ENCODE data around the gene AP2A2.
"Not testable (repeated sequence)": the region's sequence is repeated elsewhere in the genome, so short reads cannot be mapped to it uniquely, and the experiment has no call there.

The AP2A2 gene

DNA sequence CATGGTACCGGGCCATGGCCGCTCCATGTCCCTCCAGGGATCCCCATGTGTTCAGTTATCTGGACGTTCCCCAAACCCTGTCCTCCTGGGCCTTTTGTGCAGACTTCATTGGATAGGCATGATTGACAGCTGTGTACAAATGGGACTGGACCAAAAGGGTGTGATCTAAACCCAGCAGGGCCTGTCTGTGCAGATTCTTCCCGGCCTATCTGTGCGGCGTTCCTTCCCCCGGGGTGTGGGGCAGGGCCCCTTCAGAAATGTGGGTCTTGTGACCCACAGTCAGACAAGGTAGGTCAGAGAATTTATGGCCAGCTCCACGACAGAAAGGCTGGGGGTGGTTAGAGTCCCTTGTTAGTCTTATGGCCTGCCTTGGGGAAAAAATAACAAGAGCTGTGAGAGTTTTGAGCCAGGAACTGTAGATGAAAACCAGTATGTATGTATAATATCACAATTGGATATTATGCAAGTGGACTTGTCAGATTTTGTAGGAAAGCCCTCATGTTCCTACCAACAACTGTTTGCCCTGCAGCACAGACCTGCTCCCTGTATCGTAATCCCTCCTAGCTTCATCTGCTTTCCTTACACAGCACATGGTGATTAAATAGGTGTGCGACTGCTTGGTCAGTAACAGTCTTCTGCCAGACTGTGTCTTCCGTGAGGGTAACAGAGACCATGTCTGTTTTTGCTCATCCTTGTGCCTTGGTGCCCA, 31.7 kb downstream of the AP2A2 start:
- no peak for DNase-seq

DNA sequence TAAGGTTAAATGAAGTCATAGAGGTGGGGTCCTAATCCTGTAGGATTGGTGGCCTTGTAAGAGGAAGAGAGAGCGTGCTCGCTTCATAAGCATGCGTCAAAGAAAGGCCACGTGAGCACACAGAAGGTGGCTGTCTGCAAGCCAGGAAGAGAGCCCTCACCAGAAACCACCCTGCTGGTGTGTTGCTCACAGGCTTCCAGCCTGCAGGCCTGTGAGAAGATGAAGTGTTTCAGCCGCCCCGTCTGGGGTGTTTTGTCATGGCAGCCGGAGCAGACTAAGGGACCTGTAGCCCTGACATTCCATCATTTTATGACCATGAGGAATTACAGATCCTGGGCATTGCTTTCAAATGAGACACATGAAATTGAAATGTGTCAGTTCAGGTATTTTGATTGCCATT, 32.4 kb downstream of the AP2A2 start:
- DNase-seq = no peak

DNA sequence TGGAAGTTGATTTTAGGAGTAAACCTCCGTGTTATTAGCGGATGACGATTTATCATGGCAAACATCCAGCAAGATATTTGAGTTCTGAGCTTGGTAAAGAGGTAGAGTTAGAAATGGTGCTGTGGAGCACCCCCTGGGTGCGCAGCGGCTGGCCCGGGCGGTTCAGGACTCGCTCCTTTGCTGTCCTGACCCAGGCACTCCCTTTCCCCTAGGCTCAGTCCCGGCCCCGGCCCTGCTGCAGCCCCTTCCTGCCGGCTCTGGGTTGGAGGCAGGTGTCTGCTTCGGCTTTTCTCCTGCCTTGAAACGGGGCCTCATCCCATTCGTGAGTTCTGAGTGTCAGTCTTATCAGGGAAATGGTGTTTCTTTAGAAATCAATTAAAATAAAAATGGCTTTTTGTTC, 33.4 kb downstream of the AP2A2 start:
- DNase-seq = no peak

DNA sequence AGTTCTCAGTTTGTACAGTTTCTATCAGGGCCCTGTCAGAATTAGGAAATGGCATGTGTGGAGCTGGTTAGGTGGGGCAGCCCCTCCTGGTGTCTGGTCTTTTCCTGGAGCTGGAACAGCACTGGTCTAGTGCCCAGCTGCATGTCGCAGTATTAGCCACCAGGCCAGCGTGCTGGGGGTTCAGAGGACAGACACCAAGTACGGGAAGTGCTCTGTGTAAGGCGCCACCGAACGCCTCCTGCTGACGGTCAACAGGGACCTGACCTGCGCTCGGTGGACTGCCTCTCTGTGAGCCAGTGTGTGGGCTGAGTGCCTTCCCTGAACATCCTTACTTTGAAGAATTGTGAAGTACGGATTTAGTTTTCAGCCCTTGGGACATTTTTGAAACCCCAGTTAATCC, 33.9 kb downstream of the AP2A2 start:
- DNase-seq = no peak

DNA sequence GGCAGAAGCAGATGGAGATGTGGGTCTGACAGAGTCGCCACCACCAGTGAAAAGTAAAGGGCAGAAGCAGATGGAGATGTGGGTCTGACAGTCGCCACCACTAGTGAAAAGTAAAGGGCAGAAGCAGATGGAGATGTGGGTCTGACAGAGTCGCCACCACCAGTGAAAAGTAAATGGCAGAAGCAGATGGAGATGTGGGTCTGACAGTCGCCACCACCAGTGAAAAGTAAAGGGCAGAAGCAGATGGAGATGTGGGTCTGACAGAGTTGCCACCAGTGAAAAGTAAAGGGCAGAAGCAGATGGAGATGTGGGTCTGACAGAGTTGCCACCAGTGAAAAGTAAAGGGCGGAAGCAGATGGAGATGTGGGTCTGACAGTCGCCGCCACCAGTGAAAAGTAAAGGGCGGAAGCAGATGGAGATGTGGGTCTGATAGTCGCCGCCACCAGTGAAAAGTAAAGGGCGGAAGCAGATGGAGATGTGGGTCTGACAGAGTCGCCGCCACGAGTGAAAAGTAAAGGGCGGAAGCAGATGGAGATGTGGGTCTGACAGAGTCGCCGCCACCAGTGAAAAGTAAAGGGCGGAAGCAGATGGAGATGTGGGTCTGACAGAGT, 35.7 kb downstream of the AP2A2 start:
- DNase-seq = not testable (repeated sequence)

DNA sequence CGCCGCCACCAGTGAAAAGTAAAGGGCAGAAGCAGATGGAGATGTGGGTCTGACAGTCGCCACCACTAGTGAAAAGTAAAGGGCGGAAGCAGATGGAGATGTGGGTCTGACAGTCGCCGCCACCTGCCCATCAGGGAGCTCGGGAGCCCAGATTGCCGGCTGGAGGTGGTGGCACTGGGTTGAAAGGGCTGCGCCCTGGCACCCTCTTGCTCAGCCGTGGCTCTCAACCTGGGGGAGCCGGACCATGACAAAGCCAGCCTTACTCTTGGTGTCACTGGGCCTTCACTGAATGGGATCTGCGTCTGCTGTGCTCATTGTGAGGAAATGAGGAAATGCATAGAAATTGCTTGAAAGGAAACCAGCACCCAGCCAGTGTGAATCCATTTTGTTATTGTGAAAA, 36.3 kb downstream of the AP2A2 start:
- no peak for DNase-seq

DNA sequence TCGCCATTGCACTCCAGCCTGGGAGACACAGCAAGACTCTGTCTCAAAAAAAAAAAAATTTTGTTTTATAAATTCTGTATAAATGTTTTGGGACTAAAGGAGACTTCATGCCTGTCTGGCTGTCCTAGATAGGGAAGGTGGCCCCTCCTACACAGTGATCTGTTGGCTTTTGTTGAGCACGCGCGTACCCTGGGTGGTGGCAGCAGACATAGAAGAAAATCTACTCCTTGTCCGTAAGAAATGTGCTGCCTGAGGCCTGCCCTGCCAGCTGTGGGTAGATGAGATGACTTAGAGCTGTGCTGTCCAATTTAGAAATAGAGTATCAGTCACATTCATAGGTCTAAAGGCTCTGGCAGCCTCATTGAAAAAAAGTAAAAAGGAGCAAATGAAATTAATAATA, 37.0 kb downstream of the AP2A2 start:
- no peak for DNase-seq

DNA sequence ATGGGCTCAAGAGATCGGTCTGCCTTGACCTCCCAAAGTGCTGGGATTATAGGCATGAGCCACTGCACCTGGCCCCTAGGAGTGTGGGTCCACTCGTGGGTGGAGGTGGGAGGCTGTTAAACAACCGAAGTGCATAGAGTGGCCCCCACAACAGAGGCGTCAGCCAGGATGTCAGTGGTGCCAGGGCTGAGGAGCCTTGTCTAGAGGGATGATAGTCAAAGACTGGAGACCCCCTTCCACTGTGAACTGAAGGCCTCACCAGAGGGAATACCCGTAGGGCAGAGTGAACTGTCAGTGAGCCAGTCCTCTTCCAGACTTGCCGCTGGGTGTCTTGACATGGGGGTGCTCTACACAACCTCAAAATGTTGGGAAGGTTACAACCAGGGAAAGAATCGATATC, 38.2 kb downstream of the AP2A2 start:
- no peak for DNase-seq

DNA sequence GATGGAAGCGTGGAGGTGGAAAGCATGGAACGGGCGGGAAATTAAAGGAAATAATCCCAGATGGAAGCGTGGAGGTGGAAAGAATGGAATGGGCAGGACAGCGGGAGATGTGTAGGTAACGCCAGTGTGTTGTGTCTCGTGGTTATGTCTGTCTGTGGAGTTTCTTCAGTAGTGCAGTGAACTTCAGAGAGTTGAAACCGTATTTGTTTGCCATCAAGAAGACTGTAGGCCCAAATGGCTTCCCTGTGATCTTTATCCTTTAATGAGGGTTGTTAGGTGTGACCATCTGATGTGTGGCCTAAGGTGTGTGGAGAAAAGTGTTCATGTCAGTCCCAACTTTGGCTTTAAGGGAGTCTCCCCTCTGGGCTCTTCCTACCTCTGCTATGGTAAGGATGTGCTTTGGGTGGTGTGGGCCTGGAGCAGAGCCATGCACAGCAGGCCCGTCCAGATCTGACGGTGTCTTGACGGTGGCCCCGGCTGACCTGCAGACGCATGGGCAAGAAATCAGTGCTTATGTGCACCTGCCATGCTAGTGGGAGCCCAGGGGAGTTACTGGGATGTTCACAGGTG, 39.6 kb downstream of the AP2A2 start:
- DNase-seq = no peak

DNA sequence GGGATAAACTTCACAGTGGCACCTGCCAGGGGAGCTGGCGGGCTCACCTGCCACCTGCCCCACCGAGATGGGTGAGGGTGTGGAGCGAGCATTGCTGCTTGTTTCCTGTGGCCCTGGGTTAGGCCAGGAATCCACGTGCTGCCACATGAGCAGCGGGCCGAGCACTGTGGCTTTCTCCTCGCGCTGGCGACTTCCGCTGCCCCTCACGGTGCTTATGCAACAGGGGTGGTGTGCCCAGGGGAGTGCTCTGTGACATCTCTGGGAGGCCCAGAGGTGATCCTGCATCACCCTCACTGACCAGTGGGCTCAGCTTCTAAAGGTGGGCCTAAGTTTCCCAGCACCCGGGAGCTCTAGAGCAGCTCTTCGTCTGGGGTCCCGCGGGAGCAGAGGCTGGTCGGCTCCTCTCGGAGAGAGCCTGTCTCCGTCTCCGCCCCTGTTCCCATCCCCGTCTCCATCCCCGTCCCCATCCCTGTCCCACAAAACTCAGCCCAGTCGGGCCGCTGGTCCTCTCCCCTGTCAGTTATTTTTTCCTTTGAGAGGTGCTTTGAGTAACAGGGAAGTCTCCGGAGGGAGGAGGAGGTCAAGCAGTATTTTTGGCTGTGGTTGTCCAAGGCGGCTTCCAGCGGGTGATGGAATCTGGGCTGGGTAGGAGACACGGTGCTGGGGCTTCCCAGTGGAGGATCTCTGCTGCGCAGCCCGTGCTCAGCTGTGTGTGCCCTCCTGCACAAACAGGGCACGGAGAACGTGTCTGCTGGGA, 42.5 kb downstream of the AP2A2 start:
- no peak for DNase-seq

DNA sequence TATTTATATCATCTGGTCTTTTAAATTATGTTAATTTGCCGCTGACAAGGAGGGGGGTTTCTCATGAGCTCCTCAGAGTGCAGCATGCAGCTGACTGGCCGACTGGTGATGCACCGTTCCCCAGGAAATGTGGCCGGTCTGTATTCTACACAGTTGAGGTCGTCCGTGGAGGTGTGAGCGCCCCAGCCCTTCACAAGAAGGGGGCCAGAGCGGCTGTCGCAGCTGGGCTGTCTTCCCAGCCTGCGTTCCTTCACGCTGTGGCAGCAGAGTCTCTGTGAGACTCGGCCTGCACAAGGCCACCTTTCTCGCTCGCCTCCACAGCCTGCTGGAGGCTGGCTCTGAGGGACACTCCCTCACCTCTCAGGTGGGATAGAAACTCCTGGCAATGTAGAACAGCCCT, 43.2 kb downstream of the AP2A2 start:
- DNase-seq = no peak

DNA sequence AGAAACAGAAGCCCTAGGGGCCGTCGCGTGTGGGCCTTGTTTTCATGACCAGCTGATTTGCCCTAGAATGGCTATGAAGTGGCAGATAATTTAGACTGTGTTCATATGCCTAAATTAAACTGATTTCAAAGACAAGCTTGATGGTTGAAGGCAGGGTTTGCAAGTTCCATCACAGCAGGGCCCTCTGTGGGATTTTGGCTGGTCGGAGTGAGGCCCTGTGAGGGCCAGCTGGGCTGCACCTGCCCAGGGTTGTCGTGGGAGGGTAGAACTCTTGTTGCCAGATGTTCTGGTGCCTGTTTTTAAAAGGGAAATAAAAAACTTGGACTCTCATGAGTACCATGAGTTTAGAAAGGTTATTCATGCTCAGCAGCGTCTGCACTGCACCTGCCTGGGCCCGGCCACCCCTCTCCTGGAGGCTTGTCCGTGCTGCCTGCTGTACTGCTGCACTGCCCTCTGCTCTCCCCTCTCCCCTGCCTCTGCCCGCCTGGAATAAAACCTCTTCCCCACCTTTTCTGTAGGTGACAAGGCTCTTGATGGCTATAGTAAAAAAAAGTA, 44.1 kb downstream of the AP2A2 start:
- no peak for DNase-seq

DNA sequence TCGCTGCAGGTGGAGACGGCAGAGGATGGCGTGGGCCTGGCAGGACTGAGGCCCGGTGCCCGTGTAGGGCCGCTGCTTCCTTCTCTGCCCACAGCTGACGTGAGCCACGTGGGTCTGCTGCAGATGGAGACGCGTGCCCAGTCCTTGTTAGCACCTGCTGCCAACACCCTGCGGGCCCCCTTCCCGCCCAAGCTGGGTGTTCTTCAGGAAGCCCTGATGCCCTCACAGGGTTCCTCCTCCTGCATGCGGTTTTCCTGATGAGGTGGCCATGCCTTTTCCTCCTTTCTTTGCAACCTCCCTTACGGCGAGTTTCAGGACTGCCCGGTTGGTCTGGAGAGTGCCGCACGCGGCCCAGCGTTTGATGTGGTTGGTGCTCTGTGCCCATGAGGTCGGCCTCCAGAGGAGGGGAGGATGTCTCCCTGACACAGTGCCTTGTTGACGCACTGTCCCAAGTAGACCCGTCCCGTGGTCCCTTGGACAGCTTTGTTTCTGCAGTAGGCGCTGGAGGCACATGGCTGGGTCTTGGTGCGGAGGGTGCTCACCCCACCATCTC, 44.7 kb downstream of the AP2A2 start:
- no peak for DNase-seq

DNA sequence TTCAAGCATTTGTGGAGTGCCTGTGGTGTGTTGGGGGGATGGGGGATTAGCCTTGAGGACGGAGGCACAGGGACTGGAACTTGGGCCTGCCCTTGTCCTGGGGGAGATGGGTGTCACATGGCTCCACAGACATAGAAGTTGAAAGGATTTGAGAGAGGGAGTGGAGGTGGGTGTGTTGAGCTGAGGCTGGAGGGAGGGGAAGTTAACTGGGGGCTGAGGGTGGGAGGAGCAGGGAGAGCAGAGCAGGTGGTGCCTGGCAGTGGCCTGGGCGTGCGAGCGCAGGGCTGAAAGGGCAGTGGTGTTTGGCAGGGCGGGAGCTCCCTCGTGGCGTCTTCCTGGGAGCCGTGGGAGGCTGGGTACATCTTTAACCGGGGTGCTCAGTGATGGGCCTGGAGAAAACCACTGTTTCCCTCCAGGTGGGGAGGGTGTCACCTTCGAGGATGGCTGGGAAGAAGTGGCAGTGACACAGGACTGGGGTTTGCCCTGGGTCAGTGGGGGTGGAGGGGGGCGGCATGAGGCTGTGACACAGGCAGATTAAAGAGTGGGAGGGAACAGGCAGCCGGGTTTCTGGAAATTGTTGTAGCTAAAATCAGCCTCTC, 45.5 kb downstream of the AP2A2 start:
- no peak for DNase-seq

DNA sequence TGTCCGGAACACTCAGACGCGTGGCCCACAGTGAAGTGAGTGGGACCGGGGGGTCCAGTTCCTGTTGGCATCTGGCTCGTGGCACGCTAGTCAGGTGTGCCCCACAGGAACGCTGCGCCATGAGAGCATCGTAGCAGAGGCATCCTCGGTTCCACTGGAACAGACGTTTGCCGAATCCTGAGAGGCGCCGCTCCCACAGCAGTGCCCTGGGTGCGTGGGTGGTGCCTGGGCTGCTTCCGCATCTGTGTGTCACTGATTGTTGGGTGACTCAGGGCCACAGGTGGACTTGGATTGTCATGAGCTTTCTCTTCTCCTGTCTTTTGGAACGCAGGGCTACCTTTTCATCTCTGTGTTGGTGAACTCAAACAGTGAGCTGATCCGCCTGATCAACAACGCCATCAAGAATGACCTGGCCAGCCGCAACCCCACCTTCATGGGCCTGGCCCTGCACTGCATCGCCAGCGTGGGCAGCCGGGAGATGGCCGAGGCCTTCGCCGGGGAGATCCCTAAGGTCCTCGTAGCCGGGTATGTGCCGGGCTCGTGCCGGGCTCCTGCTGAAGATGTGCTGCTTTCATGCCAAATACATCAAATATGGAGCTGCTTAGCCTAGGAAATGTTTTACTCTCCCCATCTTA, 46.2 kb downstream of the AP2A2 start:
- DNase-seq = no peak

DNA sequence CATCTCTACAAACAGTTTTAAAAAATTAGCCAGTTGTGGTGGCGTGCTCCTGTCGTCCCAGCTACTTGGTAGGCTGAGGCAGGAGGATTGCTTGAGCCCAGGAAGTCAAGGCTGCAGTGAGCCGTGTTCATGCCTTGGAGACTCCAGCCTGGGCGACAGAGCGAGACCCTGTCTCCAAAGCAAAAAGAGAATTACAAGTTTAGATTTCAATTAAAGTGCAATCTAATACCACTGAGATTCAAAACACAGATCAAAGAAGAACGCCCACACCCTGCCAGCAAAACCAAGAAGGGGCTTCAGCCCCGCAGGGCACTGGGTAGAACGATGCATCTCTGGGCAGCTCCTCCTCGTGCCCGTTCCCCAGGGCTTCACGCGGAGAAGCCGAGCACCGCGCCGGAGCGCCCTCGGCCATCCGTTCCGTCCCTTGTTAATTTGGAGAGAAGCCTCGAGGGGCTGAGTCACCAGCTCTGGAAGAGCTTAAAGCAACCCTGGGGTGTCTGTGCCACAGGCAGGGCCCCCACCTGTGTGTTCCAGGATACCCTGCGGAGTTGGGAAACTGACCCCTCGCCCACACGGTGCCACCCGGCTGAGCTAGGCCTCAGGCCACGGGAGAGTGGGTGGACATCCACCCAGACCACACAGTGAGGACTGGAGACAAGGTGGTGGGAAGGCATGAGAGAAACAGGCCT, 47.0 kb downstream of the AP2A2 start:
- DNase-seq = no peak

DNA sequence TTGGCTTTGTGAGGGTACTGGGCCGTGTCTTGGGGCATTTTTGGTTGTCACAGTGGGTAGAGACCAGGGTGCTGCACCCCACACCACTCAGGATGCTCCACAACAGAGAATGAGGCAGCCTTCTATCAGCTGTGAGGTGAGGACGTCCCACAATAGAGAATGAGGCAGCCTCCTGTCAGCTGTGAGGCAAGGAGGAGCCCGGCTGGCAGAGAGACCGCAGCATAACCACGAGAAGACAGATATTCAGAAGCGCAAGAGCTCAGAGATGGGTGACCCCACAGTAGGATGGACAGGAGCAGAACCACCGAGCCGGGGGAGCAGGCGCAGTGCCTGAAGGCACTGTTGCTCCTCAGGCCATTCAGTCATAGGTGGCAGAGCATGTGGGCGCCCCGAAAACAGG, 47.6 kb downstream of the AP2A2 start:
- DNase-seq = no peak

DNA sequence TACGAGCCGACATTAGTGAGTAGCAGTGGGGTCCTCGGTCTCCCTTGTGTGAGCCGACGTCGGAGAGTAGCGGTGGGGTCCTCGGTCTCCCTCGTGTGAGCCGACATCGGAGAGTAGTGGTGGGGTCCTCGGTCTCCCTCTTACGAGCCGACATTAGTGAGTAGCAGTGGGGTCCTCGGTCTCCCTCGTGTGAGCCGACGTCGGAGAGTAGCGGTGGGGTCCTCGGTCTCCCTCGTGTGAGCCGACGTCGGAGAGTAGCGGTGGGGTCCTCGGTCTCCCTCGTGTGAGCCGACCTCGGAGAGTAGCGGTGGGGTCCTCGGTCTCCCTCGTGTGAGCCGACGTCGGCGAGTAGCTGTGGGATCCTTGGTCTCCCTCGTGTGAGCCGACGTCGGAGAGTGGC, 49.7 kb downstream of the AP2A2 start:
- not testable (repeated sequence) for DNase-seq

DNA sequence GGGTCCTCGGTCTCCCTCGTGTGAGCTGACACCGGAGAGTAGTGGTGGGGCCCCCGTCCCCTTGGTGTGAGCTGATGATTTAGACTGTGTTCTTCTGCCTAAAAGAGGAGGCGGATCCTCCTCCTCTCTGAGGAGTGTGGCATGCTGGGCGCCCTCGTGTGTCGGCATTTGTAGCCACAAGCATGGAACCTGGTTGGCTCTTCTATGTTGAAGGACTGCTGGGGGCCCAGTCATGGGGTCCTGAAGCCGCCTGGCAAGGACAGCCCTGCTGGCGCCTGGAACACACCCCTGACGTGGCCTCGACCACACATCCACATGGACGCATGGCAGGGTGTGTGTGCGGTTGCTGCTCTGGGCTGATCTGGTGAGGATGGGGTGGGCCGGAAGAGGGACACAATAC, 50.2 kb downstream of the AP2A2 start:
- no peak for DNase-seq

DNA sequence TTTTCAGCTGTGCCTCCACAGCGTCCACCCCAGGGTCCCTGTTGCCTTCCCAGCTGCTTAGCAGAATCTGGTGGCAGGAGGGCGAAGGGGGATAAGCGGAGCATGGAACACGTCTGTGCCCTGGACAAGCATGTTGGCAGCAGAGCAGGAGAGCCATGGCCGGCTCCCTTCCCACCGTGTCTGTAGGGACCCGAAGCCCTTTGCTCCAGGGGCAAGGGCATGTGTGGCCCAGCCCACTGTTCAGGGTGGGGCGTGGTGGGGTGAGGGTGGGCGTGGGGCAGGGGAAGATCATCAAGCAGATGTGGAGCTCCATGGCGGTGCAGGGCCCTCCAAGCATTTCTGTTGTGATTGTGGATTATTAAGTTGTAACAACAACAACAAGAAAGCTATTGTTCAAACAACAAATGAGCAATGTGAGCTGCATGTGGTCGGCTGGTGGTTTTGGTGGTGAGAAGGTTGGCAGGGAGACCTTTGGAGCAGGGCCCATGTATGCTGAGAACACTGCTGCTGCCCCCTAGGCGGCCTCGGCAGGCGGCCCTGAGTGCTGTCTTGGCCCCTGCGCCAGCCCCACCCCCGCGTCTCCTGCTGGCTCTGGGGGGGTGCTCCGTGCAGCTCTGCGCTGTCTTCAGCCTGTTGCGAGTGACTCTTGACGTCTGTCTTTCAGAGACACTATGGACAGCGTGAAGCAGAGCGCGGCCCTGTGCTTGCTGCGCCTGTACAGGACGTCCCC, 50.9 kb downstream of the AP2A2 start:
- DNase-seq = no peak
